Measurements from ENCODE around the gene GRAMD4.

DNA sequence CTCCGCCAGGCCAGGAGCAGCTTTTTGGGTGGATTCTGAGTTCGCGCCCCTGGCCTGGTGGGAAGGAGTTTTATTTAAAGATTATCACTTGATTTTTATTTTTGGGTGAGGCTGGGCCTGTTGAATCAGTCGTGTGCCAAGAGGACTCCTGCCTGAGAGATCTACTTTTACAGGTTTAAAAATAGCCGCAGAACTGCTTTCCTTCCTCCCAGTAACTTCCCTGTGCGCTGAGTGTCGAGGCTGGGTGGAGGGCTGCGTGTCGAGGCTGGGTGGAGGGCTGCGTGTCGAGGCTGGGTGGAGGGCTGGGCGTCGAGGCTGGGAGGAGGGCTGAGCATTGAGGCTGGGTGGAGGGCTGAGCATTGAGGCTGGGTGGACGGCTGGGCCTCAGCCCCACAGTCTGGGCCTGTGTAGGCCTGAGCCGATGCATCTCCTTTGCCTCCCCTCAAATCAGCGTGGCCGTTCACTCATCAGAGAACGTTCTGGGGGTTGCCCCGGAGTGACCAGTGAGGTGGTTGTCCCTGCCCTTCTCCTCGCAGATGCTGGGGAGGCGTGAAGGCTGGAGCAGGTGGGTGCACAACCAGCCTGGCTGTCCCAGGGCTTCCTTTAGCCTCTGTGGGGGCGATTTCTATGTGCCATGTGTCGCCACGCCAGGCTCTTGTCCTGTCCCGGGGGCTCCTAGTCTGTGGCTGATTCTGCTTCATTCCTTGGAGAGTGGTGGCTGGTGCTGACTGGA lies 30.1 kb downstream of the GRAMD4 start:
- no peak for TF ChIP-seq CHD1 (IDR thresholded peaks at IDR 0.05; ENCODE audit: low read depth, low read length)
- TF ChIP-seq, protein P1, sequence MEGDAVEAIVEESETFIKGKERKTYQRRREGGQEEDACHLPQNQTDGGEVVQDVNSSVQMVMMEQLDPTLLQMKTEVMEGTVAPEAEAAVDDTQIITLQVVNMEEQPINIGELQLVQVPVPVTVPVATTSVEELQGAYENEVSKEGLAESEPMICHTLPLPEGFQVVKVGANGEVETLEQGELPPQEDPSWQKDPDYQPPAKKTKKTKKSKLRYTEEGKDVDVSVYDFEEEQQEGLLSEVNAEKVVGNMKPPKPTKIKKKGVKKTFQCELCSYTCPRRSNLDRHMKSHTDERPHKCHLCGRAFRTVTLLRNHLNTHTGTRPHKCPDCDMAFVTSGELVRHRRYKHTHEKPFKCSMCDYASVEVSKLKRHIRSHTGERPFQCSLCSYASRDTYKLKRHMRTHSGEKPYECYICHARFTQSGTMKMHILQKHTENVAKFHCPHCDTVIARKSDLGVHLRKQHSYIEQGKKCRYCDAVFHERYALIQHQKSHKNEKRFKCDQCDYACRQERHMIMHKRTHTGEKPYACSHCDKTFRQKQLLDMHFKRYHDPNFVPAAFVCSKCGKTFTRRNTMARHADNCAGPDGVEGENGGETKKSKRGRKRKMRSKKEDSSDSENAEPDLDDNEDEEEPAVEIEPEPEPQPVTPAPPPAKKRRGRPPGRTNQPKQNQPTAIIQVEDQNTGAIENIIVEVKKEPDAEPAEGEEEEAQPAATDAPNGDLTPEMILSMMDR (IDR thresholded peaks at IDR 0.05 in 2 of 3, conservative IDR thresholded peaks at IDR 0.05 in 1 of 3; ENCODE audit: control insufficient read depth in 2 of 3, extremely low read depth in 1 of 3, insufficient read depth in 1 of 3, low read depth in 3 of 3, low read length in 3 of 3) = no peak
- TF ChIP-seq POLR2A (IDR thresholded peaks at IDR 0.05; ENCODE audit: low read depth, low read length) = no peak
- TF ChIP-seq TBL1XR1 (IDR thresholded peaks at IDR 0.05; ENCODE audit: low read depth, low read length) = no peak
- TF ChIP-seq CBFB (IDR thresholded peaks at IDR 0.05; ENCODE audit: low read depth) = no peak
- no peak for TF ChIP-seq SUZ12 (IDR thresholded peaks at IDR 0.05; ENCODE audit: unreplicated experiment)
- TF ChIP-seq SMARCA5 (IDR thresholded peaks at IDR 0.05) = no peak
- TF ChIP-seq, protein P2, sequence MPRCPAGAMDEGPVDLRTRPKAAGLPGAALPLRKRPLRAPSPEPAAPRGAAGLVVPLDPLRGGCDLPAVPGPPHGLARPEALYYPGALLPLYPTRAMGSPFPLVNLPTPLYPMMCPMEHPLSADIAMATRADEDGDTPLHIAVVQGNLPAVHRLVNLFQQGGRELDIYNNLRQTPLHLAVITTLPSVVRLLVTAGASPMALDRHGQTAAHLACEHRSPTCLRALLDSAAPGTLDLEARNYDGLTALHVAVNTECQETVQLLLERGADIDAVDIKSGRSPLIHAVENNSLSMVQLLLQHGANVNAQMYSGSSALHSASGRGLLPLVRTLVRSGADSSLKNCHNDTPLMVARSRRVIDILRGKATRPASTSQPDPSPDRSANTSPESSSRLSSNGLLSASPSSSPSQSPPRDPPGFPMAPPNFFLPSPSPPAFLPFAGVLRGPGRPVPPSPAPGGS (IDR thresholded peaks at IDR 0.05; ENCODE audit: borderline replicate concordance, insufficient read depth, low read depth, low read length, poor library complexity, severe bottlenecking) = no peak
